ENCODE results near the gene KRTAP16-1. TPM values are rescaled to one million over a fixed set of nuclear protein-coding genes. Genes with fewer than 3 reads are reported as not detected.
A peak's percentile ranks its signal among the peaks of the same experiment; 100 is the strongest.

The KRTAP16-1 gene
- total and polyA plus RNA-seq, 7 donors, result not detected

GRCh38 chr17:41315204-41315794 lies 6.2 kb upstream of the KRTAP16-1 start, which contains the start of gene KRTAP17-1:
Gene KRTAP17-1, minus strand, starts transcription at chr17:41315710. Its CDS starts 60 bp downstream, at chr17:41315650.
- intact Hi-C loops (cut with DNase I), result no loop called here
- peaks cover 0 to 26% (median 3%) of the 10 kb centered on the region in 3 donors for H3K27me3 ChIP-seq (ENCODE audit: insufficient read depth in 3 of 3, low read length in 2 of 3)
- WGBS, 3 donors, result 66 to 81% (median 81%) methylated on average over 23 to 24 of the region's 24 CpGs

GRCh38 chr17:41311111-41311510 lies 2.0 kb upstream of the KRTAP16-1 start:
- no peak overlapping the region for H3K4me3 ChIP-seq
- DNase-seq (no peak), ATAC-seq (no peak)
- 69 to 91% (median 88%) methylated on average over 1 of the region's 1 CpG for WGBS, 3 donors
- TF ChIP-seq CTCF (IDR thresholded peaks at IDR 0.05), result no peak
- intact Hi-C loops (cut with DNase I), result no loop called here
- peaks cover 3 to 49% (median 8%) of the 10 kb centered on the region in 3 donors for H3K27me3 ChIP-seq (ENCODE audit: insufficient read depth in 3 of 3, low read length in 2 of 3)
- H3K4me1 ChIP-seq, result no peaks in the 10 kb centered on the region
- H3K27ac ChIP-seq, result no peak overlapping the region
- H3K9me3 ChIP-seq, result no peaks in the 10 kb centered on the region
- H3K36me3 ChIP-seq (ENCODE audit: insufficient read depth in 1 of 2, low read depth in 1 of 2), result no peaks in the 10 kb centered on the region

More at GRCh38 chr17:41315204-41315794, 6.2 kb upstream of the KRTAP16-1 start, which contains the start of gene KRTAP17-1:
- no peak for DNase-seq
- Histone ChIP-seq H3K4me1 (no peaks in the 10 kb centered on the region), H3K4me3 (no peak within 1 kb of the TSS), H3K36me3 (ENCODE audit: insufficient read depth in 1 of 2, low read depth in 1 of 2) (no peaks in the 10 kb centered on the region), H3K27ac (no peak within 1 kb of the TSS), H3K9me3 (no peaks in the 10 kb centered on the region)
- no peak for ATAC-seq
- TF ChIP-seq CTCF (IDR thresholded peaks at IDR 0.05), result no peak

- no peak overlapping the region for H3K4me3 ChIP-seq
- peak; percentile 34 to 71 for DNase-seq
- H3K36me3 ChIP-seq (ENCODE audit: insufficient read depth in 1 of 2, low read depth in 1 of 2), result no peaks in the 10 kb centered on the region
- peak; percentile 70 to 88 (median 80) for ATAC-seq
- intact Hi-C loops (cut with DNase I), result no loop called here
- no peak for TF ChIP-seq CTCF (IDR thresholded peaks at IDR 0.05)
- H3K4me1 ChIP-seq, result no peaks in the 10 kb centered on the region
- H3K27me3 ChIP-seq (ENCODE audit: insufficient read depth in 3 of 3, low read length in 2 of 3), result peaks cover 0 to 60% (median 8%) of the 10 kb centered on the region in 3 donors
- no peak overlapping the region for H3K27ac ChIP-seq
- 18 to 22% (median 21%) methylated on average over 10 of the region's 10 CpGs for WGBS, 3 donors
- H3K9me3 ChIP-seq, result no peaks in the 10 kb centered on the region
Measured at GRCh38 chr17:41308251-41308917, 725 bp downstream of the KRTAP16-1 start.

- no peak overlapping the region for H3K4me3 ChIP-seq
- no peaks in the 10 kb centered on the region for H3K4me1 ChIP-seq
- 32 to 53% (median 40%) methylated on average over 9 of the region's 9 CpGs for WGBS, 3 donors
- TF ChIP-seq CTCF (IDR thresholded peaks at IDR 0.05), result no peak
- no peaks in the 10 kb centered on the region for H3K36me3 ChIP-seq (ENCODE audit: insufficient read depth in 1 of 2, low read depth in 1 of 2)
- peaks cover 0 to 60% (median 8%) of the 10 kb centered on the region in 3 donors for H3K27me3 ChIP-seq (ENCODE audit: insufficient read depth in 3 of 3, low read length in 2 of 3)
- no peak for DNase-seq
- no peak overlapping the region for H3K27ac ChIP-seq
- intact Hi-C loops (cut with DNase I), result no loop called here
- H3K9me3 ChIP-seq, result no peaks in the 10 kb centered on the region
- peak in 2 of 4 donors; percentile 15 to 25 for ATAC-seq
Measured at GRCh38 chr17:41307647-41308046, 1.5 kb downstream of the KRTAP16-1 start.

Measured in psoas muscle (tissue), 8 donors.